ENCODE data around the gene MRPS14. TPM values are rescaled to one million over a fixed set of nuclear protein-coding genes. Genes with fewer than 3 reads are reported as not detected.
"Not testable (repeated sequence)": the region's sequence is repeated elsewhere in the genome, so short reads cannot be mapped to it uniquely, and the experiment has no call there.

MRPS14 gene
- total RNA-seq, 1 experiment from 2014 or later, result 43.1 TPM

GRCh38 chr1:175023922-175024242, 657 bp upstream of the MRPS14 start:
- not testable (repeated sequence) for DNase-seq (ENCODE audit: low read depth)

- DNase-seq (ENCODE audit: low read depth), result no peak
Measured at GRCh38 chr1:175019524-175019923, 3.7 kb downstream of the MRPS14 start.

GRCh38 chr1:175015243-175015642, 8.0 kb downstream of the MRPS14 start:
- no peak for DNase-seq (ENCODE audit: low read depth)

DNA sequence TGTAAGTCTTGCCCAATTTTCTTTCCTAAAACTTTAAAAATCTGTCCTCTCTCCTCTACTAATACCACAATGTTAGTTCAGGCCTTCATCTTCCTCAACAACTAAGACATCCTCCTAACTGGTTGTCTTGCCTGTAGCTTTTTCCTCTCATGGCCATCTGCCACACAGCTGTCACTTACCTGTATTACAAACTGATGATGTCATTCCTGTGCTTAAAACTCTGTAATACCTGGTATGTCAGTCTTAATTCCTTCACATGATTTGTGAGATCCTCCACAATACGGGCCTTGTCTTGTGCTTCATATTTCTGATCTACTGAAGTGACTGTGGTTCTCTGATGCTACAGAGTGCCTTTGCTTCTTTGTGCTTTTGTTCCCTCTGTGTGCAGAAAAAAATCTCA, 9.8 kb downstream of the MRPS14 start:
- DNase-seq (ENCODE audit: low read depth), result no peak

DNA sequence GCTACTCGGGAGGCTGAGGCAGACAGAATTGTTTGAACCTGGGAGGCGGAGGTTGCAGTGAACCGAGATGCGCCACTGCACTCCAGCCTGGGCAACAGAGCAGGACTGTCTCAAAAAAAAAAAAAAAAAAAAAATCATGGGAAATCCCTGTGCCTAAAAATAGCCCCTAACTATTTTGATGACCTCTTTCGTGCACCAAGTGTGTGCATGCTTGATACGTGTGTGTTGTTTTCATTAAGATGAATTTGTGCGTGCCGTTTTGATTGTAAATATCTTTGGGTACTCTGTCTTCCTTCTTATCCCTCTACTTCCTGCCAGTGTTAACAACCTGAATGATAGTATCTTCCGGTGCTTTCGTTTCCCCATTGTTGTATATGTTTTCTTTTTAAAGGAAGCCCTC, 13.7 kb downstream of the MRPS14 start:
- no peak for DNase-seq (ENCODE audit: low read depth)

GRCh38 chr1:175005085-175005783, 18.0 kb downstream of the MRPS14 start:
- no peak for DNase-seq (ENCODE audit: low read depth)

- DNase-seq (ENCODE audit: low read depth), result no peak
Measured at GRCh38 chr1:175003521-175003920, 19.7 kb downstream of the MRPS14 start.

DNA sequence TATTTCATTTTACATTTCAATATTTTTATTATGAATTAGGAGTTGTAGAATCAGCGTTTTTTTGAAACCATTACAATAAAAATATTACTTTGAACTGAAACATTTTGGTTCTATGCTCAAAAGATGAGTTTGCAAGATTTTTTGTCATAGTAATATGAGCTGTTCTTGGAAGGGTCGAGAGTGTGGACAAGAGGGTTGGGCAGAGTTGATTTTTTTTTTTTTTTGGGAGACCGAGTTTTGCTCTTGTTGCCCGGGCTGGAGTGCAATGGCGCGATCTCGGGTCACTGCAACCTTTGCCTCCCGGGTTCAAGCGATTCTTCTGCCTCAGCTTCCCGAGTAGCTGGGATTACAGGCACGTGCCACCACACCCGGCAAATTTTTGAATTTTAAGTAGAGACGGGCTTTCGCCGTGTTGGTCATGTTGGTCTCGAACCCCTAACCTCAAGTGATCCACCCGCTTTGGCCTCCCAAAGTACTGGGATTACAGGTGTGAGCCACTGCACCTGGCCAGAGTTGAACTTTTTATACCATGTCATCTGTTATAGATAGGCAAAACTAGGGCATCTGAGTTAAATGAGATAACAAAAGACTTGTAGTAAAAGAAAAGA, 20.2 kb downstream of the MRPS14 start:
- no peak for DNase-seq (ENCODE audit: low read depth)

DNA sequence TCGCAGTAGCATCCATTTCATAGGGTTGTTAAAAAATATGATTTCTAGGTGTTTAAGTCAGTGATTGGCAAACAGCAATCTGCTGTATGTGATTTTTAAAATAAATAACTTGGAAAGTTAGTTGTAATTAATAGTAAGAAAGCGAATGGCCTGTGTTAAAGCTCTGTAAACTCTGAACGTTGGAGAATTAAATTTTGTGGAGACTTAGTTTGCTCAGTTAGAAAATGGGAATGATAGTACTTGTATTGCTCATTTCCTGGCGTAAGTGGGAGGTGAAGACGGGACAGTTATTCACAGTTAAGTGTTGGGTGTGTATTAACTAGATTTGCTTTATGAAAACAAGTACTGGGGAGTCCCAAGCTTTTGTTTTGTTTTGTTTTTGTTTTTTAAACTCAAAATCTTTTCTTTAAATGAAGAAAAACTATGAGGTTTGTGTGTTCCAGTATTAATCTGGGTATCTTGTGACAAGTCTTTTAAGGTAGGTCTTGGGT, 22.5 kb downstream of the MRPS14 start:
- no peak for DNase-seq (ENCODE audit: low read depth)

DNA sequence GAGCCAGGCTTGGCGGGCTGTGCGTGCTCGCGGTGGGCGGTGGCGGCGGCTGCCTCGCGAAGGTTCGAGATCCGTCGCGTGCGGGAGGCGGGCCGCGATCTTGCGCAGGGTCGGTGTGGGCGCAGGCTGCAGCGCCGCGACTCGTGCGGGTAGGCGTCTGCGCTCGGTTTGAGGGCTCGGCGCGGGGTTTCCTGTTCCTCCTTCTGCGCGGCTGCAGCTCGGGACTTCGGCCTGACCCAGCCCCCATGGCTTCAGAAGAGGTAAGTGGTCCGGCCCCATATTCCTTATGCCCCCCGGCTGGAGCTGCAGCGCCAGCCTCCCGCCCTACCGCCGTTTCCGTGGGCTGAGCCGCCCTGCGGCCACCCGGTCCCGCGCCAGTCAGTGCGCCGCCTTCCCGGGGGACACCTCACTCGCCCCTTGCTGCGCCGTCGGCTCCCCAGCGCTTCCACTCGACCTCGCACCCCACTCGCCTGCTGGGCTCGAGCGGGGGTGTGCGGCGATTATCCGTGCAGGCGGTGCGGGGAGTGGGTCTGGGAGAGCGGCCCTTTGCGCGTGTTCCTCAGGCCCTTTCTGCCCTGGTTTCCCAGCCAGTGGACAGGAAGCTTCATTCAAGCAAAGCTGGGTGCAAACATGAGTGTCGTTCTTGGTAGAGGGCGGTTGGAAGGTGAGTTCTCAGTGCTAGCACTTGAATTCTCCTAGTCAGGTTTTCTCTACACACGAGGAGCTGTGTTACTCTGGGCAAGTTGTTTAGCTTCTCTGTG, 23.1 kb downstream of the MRPS14 start, which contains the start of gene CACYBP:
CACYBP (plus strand) TSS at position 12 of the 761 bp plus-strand sequence; CDS start at position 246, 234 bp downstream.
- DNase-seq (ENCODE audit: low read depth), result peak; percentile 34

GRCh38 chr1:174999216-174999935, 23.8 kb downstream of the MRPS14 start:
- peak; percentile 97 for DNase-seq (ENCODE audit: low read depth)

- DNase-seq (ENCODE audit: low read depth), result peak; percentile 57
Measured at GRCh38 chr1:174998569-174999215, 24.5 kb downstream of the MRPS14 start.

- DNase-seq (ENCODE audit: low read depth), result no peak
Measured at GRCh38 chr1:174997041-174997440, 26.2 kb downstream of the MRPS14 start.

- DNase-seq (ENCODE audit: low read depth), result peak; percentile 25
Measured at GRCh38 chr1:174996476-174996875, 26.7 kb downstream of the MRPS14 start.

DNA sequence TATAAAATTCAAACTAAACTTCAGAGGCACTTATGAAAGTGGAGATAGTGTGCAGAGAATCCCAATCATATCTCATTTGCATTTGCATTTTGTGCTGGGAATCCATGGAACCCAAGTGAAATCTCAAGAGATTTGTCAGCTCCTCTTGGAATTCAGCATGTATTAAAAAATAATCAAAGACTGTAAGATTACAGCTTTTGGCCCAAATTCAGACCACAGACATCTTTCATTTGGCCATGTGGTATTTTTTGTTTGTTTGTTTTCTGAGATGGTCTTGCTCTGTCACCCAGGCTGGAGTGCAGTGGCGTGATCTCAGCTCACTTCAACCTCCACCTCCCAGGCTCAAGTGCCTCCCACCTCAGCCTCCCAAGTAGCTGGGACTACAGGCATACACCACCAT, 27.3 kb downstream of the MRPS14 start:
- no peak for DNase-seq (ENCODE audit: low read depth)

DNA sequence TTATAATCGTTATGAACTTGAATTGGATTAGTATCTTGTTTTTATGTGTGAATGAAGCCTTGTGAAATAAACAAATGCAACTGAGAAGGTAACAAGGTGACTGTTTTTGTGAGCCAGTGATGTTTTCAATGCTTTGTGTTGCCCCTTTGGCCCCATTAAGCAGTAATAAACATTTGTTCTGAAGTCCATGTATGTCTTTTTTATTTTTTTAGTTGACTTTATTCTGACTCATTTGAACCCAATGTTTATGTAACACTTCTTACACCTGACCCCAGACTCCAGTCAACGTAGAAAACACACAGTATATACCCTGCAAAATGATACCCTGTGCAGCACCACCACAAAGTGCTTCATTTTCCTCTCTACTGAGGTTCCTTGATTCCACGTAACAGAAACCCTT, 28.1 kb downstream of the MRPS14 start:
- no peak for DNase-seq (ENCODE audit: low read depth)

DNA sequence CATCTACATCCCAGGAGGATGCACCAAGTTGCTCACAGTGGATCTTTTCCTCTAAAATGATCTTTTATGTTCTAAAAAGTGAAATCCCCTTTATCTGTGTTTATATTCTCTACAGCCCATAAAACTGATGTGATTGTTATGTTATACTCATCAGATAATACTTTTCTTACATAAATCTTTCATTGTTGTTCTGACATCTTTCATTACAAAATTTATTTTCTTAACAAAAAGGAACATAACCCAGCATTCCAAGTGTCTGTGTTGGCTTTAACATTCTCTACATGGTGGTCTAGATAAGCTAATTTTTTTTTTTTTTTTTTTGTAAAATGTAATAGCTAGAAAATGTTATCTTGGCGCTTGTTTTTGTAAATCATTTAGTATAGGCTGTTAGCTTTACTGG, 31.8 kb downstream of the MRPS14 start:
- DNase-seq (ENCODE audit: low read depth), result no peak

GRCh38 chr1:174990382-174990999, 32.7 kb downstream of the MRPS14 start:
- peak; percentile 84 for DNase-seq (ENCODE audit: low read depth)

DNA sequence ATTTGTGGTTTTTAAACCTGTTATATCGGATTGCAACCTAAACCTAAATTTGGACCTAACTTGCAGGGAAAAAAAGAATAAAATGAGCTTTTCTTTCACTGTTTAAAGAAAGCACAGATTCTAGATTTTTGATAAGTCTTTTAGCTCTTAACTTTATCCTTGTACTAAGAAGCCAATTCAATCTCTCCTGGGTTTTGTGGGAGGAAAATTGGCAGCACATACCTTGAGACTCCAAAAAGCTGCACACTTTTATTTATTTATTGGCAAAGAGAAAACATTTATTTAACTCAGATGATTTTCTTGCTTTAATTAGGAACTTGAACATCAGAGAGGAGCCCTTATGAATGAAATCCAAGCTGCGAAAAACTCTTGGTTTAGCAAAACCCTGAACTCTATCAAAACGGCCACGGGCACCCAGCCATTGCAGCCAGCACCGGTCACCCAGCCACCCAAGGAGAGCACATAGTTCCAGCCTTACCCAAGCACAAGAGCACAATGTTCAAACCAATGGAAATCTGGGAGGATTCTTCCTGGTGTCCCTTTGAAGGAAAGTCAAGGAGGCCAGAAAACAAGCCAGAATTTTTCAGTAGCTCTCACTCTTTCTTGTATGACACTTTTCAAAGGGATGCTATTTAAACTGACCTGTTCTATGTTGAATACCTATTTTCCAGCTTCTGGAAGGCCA, 33.5 kb downstream of the MRPS14 start:
- DNase-seq (ENCODE audit: low read depth), result peak; percentile 18

DNA sequence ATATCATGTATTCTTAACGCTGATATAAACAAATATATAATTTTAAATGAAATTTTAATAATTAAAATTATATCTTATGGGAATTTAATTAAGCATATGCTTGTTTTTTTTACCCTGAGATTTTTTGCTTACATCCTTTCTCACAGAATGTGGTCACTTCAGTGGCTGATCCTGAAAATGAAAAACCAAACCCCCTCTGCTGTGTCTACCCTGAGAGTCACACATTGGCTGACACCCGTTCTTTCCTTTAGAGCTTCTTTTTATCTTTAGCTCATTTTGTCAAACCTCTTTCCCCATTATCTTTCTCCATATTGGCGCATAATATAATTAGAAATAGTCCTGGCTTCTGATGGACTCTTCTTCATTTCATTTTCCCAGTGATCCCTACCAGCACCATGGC, 34.2 kb downstream of the MRPS14 start:
- no peak for DNase-seq (ENCODE audit: low read depth)

- DNase-seq (ENCODE audit: low read depth), result no peak
Measured at GRCh38 chr1:174988539-174988938, 34.7 kb downstream of the MRPS14 start.
